Fibroblast of lung (primary cell): ENCODE results near the gene LGALS14.

ENCODE experiments used
- CTCF ChIP-seq, 2 donors: IDR thresholded peaks in 1 of 2; conservative IDR thresholded peaks in 1 of 2; 1 replicate in 1 of 2; 2 replicates in 1 of 2; pipeline ENCODE4 v1.5.1; 2011 to 2012; ENCODE audit warnings: low read length in 2 of 2, control low read depth in 1 of 2, inconsistent platforms in 1 of 2, low read depth in 1 of 2, mild to moderate bottlenecking in 1 of 2
- EZH2 ChIP-seq: IDR thresholded peaks from 2 replicates; pipeline ENCODE4 v1.5.1; 2012; ENCODE audit warnings: low read length, control low read depth, mild to moderate bottlenecking; ENCODE audit errors: missing control alignments

GRCh38 chr19:39670998-39671397 lies 33.3 kb upstream of the LGALS14 start:
- TF ChIP-seq EZH2 (no peak), CTCF (conservative IDR thresholded peaks at IDR 0.05 in 1 of 2, IDR thresholded peaks at IDR 0.05 in 1 of 2; ENCODE audit: low read depth in 1 of 2, low read length in 2 of 2) (no peak)
